AG04450 (cell line): ENCODE measurements around the gene HIPK2. TPM values are rescaled to one million over a fixed set of nuclear protein-coding genes. Genes with fewer than 3 reads are reported as not detected.

ENCODE experiments used
- CTCF ChIA-PET: fragments of 300-600, 350-600 bp; formaldehyde crosslinking; extraction: SDS; loops from one replicate; lab custom pipeline; 2022; ENCODE audit warnings: antibody characterized with exemption, inconsistent platforms; lab: Charles Lee
- POLR2A ChIA-PET: fragments of 350-600 bp; formaldehyde crosslinking; extraction: SDS; loops from one replicate; lab custom pipeline; 2021; ENCODE audit warnings: antibody characterized with exemption, inconsistent platforms; lab: Yijun Ruan, JAX
- DNase-seq: peaks from one replicate; pipeline ENCODE4 v3.0.0-alpha.2; 2011; ENCODE audit warnings: low read depth, low spot score
- H3K27ac ChIP-seq: one replicate; pipeline ENCODE4 v1.5.1; 2012; ENCODE audit warnings: low read depth, low read length, control low read depth
- H3K27me3 ChIP-seq: one replicate; pipeline ENCODE4 v1.6.0; 2012; ENCODE audit warnings: low read length; ENCODE audit not compliant: control insufficient read depth, insufficient read depth
- H3K4me3 ChIP-seq: 2 replicates; pipeline ENCODE4 v1.5.1; 2011; ENCODE audit warnings: mild to moderate bottlenecking, low read depth, low read length, control low read depth
- H3K9me3 ChIP-seq: 2 replicates; pipeline ENCODE4 v1.5.1; 2012; ENCODE audit warnings: low read length; ENCODE audit not compliant: control insufficient read depth, insufficient read depth
- polyA plus RNA-seq: library from polyadenylated mRNA; depleted of rRNA; stranded (reverse); fragments of >200 nt; gene quantifications from 2 replicates; pipeline ENCODE4 v1.2.3, GENCODE V29; 2011
- TF ChIP-seq, protein P1 (sequence below): IDR thresholded peaks from 2 replicates; pipeline ENCODE4 v1.5.1; 2011; ENCODE audit warnings: low read depth, low read length, control low read depth, inconsistent platforms

HIPK2 gene
- polyA plus RNA-seq, 1 experiment = 61.4 TPM

DNA sequence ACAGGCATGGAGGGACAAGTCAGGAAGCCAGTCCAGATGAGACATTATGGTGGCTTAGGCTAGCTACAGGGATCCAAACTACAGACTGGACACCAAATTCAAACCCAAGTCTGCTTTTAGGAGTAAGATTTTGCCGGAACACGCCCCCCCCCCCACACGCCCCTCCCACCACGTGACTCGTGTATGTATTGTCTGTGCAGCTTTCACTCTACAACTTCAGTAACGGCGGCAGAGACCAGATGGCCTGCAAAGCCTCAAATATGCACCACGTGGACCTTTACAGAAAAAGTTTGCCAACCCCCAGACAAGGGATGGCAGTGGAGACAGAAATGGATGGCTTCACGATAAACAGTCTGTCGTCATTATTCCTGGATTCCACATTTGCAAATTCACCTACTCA, 14.5 kb downstream of the HIPK2 start:
- H3K27me3 ChIP-seq = no peaks in the 10 kb centered on the region
- ChIA-PET POLR2A (interaction anchor here (0.6 to 0.7 kb wide), 3 partner anchors 11 to 83 kb away, joined by 3 read pairs; no protein-coding TSS in a partner anchor), CTCF (interaction anchor here (1.2 kb wide), 1 partner anchor 117 kb away, joined by 3 read pairs; no protein-coding TSS in a partner anchor)
- TF ChIP-seq, protein P1, sequence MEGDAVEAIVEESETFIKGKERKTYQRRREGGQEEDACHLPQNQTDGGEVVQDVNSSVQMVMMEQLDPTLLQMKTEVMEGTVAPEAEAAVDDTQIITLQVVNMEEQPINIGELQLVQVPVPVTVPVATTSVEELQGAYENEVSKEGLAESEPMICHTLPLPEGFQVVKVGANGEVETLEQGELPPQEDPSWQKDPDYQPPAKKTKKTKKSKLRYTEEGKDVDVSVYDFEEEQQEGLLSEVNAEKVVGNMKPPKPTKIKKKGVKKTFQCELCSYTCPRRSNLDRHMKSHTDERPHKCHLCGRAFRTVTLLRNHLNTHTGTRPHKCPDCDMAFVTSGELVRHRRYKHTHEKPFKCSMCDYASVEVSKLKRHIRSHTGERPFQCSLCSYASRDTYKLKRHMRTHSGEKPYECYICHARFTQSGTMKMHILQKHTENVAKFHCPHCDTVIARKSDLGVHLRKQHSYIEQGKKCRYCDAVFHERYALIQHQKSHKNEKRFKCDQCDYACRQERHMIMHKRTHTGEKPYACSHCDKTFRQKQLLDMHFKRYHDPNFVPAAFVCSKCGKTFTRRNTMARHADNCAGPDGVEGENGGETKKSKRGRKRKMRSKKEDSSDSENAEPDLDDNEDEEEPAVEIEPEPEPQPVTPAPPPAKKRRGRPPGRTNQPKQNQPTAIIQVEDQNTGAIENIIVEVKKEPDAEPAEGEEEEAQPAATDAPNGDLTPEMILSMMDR = no peak
- H3K9me3 ChIP-seq = no peaks in the 10 kb centered on the region
- no peak for DNase-seq
- no peak overlapping the region for H3K27ac ChIP-seq
- no peak overlapping the region for H3K4me3 ChIP-seq

DNA sequence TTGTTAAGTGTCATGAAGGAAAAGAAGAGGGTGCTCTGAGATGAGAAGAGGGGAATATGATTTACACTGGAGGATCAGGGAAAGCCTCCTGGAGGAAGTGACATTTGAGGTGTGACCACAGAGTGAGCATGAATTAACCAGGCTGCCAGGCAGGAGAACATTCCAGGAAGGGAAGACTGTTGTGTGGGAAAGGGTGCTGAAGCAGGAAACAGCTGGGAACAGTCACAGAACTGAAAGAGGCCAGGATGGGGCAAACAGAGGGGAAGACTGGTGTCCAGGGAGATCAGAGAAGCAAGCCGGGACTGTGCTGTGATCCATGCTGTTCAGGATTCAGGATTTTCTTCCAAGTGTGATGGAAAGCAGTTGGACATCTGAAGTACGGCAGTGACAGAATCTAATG, 14.9 kb downstream of the HIPK2 start:
- DNase-seq = no peak
- POLR2A ChIA-PET = interaction anchor here (0.6 to 0.7 kb wide), 4 partner anchors 11 to 82 kb away, joined by 3 read pairs; no protein-coding TSS in a partner anchor
- Histone ChIP-seq H3K4me3 (no peak overlapping the region), H3K9me3 (no peaks in the 10 kb centered on the region), H3K27ac (no peak overlapping the region), H3K27me3 (no peaks in the 10 kb centered on the region)
- CTCF ChIA-PET = no interaction called here
- TF ChIP-seq, protein P1 = no peak

DNA sequence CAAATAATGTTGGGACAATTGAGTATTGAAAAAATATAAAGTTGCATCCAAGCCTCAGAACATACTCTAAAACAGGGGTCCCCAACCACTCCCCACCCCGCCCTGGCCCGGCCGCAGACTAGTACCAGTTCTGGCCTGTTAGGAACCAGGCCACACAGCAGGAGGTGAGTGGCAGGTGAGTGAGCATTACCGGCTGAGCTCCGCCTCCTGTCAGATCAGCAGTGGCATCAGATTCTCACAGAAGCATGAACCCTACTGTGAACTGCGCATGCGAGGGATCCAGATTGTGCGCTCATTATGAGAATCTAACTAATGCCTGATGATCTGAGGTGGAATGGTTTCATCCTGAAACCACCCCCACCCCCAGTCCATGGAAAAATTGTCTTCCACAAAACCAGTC, 19.4 kb downstream of the HIPK2 start:
- ChIA-PET POLR2A (no interaction called here), CTCF (no interaction called here)
- Histone ChIP-seq H3K27me3 (no peaks in the 10 kb centered on the region), H3K4me3 (no peak overlapping the region), H3K27ac (no peak overlapping the region), H3K9me3 (no peaks in the 10 kb centered on the region)
- no peak for DNase-seq
- TF ChIP-seq, protein P1 = no peak

DNA sequence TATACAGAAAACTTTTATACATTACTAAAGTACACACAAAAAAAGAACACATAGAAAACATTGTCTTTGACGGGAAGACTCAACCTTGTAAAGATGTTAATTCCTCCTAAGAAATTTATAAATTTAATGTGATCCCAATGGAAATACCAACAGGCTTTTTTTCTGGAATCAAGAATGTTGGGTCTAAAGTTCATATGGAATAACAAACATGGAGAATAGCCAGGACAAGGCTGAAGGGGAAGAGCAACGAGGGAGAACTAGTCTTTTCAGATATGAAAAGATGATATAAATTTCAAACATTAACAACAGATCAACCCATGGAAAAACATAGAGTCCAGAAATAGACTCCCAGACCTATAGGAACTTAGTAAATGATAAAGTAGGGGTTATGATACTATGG, 19.8 kb downstream of the HIPK2 start:
- CTCF ChIA-PET = no interaction called here
- TF ChIP-seq, protein P1 = no peak
- H3K27me3 ChIP-seq = no peaks in the 10 kb centered on the region
- no peak overlapping the region for H3K4me3 ChIP-seq
- POLR2A ChIA-PET = no interaction called here
- no peak for DNase-seq
- no peak overlapping the region for H3K27ac ChIP-seq
- H3K9me3 ChIP-seq = no peaks in the 10 kb centered on the region

DNA sequence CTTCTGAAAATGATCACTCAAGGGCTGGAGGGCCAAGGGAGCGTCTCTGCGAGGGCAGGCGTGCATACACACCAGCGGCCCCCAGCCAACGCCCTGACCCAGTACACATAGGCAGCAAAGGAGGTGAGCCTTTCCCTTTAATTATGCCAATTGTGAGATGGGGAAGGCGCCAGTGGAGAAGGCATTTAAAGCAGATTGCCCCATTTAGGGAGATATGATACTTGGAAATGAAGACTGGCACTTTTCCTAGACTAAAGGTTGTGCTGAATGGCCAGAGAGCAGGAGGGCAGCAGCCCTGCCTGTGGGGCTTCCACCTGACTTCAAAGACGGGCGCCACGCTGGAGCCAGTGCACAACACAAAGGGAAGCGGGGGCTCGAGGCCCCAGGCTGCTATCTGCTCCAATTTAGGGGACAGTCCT, 24.1 kb downstream of the HIPK2 start:
- Histone ChIP-seq H3K27ac (no peak overlapping the region), H3K9me3 (no peaks in the 10 kb centered on the region), H3K27me3 (no peaks in the 10 kb centered on the region), H3K4me3 (no peak overlapping the region)
- ChIA-PET CTCF (no interaction called here), POLR2A (interaction anchor here (0.7 kb wide), 1 partner anchor 205 kb away, joined by 4 read pairs; no protein-coding TSS in a partner anchor)
- TF ChIP-seq, protein P1 = no peak
- no peak for DNase-seq
